NCI-H345 (cell line): ENCODE measurements around the gene ISY1.
"Not testable (repeated sequence)": the region's sequence is repeated elsewhere in the genome, so short reads cannot be mapped to it uniquely, and the experiment has no call there.

Experiments used
- DNase-seq: peaks from one replicate; lab custom pipeline; 2025; lab: John Stamatoyannopoulos, UW

ISY1 gene

GRCh38 chr3:129160891-129161859 is at the start of gene ISY1:
TSS of gene ISY1 (minus strand) at chr3:129161063. CDS start at chr3:129160975, 88 bp downstream.
- peak; percentile 90 for DNase-seq

DNA sequence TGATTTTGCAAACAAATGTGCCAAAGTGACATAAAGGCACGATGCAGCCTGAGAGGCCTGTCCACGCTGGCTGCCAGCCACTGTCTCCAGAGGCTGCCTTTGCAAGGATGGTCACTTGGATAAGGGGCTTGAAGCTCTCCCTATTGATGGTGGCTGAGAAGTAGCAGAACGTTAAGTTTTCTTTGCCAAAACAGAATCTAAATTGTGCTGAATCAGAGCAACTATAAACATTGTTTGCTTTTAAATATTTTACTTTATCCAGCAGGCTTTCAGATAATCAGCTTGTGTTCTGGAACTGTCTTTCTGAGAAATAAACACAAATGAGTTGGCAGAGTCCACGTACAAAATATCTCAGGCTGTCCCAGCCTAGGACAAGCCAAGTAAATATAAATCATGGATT is 46.6 kb upstream of the ISY1 start:
- DNase-seq: no peak

GRCh38 chr3:129205109-129205832 is 44.4 kb upstream of the ISY1 start:
- DNase-seq: no peak

DNA sequence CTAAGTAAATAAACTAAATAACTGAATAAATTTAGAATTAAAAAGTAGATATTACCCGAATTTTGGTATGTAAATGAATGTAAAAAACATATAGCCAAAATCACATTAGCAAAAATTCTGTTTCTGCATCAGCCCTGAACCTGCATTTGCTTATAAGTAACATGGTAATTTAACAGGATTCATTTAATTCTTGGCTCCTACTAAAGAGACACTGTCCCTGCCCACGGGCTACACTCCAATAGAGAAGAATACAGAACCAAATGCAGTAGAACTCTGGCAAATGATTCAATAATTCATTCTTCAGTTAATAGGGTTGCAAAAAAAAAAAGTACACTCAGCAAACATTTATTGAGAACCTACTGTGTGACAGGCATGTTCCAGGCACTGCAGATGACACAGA is 43.6 kb upstream of the ISY1 start:
- DNase-seq: no peak

GRCh38 chr3:129199366-129199765 is 38.5 kb upstream of the ISY1 start:
- no peak for DNase-seq

DNA sequence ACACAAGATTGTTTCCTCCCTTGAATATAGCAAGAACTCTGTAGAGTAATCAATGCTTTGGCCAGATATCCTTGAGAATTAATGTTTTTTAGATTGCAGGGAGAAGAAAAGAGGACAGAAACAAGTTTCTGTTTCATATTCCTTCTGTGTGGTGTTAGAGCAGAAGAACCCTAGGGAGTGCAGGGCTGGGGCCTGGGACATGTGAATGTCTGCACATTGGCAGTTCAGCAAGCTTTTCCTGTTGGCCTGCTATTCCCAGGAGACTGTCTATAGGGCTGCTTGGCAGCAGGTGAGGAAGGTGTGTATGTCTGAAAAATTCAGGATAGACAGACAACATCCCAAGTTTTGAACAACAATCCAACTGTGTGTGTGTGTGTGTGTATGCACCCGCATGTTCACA is 36.5 kb upstream of the ISY1 start:
- no peak for DNase-seq

DNA sequence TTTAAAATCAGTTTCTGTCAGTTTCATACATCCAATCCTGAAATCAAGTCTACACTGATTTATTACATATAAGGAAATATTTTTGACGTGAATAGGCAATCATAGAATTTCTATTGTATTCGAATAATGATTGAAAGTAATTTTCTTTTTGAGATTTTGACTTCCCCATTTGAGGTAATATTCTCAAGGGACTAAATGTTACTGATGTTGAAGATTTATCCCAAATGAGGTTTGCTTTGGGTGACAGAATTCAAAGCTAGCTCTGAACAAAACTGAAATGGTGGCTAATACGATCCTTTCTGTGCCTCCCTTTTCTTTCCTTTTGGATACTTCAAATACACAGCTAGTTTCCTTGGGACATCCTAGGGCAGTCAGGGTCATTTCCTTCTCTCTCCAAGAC is 35.7 kb upstream of the ISY1 start:
- no peak for DNase-seq

- no peak for DNase-seq
These were observed 34.9 kb upstream of the ISY1 start for GRCh38 chr3:129195731-129196256.

GRCh38 chr3:129189793-129190192 is 28.9 kb upstream of the ISY1 start:
- not testable (repeated sequence) for DNase-seq

DNA sequence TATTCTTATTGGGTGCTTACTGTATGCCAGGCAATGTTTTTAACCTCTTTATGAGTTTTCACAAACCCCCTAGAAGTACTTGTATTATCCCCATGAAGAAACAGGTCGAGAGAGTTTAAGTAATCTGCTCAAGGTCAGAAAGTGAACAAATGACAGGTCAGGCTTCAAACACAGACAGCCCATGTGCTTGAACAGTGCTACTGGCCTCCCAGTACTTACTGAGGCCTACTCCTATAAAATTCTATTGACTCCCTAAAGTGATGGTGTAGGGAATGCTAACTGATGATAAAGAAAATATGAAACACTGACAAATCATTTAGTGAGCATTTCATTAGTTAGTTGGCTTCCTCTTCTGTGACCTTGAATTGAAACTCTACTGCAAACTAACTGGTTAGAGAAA is 27.0 kb upstream of the ISY1 start:
- DNase-seq: no peak

DNA sequence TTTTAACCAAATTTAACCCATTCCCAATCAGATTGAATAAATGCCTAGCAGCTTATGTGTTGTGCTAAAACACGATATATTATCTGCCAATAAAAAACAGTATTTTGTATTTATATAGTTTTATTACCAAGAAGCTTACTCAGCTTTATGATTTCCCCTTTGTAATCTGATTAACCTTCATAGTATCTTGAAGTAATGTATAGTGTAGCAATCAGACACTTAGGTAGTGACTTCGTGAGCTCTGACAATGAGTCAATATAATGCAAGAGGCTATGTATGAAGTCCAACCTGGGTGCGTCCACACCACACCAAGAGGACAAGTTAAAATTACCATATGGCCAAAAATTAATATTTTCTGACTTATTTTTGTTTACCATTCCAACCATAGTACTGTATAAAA is 24.9 kb upstream of the ISY1 start:
- DNase-seq: no peak

GRCh38 chr3:129184784-129185542 is 24.1 kb upstream of the ISY1 start:
- DNase-seq: not testable (repeated sequence)

DNA sequence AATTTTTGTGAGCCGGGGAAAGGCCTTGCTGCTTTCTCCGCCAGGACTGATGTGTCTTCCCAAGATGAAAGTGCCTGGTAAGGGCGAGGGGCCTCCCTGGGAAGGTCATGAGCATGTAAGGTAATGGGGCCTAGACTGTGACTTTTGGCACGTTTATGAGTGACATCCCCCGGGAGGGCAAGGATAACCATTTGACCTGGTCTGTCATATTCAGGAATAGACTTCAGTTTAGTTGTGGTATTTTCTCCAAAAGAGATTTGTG is 23.5 kb upstream of the ISY1 start:
- DNase-seq: no peak

- DNase-seq: peak; percentile 90
These were observed 22.9 kb upstream of the ISY1 start, which contains the start of gene CNBP for GRCh38 chr3:129183569-129184395. TSS of gene CNBP (minus strand) at chr3:129183896. CDS start at chr3:129171757, 12,139 bp downstream.

- no peak for DNase-seq
These were observed 21.7 kb upstream of the ISY1 start for GRCh38 chr3:129182390-129183185.

DNA sequence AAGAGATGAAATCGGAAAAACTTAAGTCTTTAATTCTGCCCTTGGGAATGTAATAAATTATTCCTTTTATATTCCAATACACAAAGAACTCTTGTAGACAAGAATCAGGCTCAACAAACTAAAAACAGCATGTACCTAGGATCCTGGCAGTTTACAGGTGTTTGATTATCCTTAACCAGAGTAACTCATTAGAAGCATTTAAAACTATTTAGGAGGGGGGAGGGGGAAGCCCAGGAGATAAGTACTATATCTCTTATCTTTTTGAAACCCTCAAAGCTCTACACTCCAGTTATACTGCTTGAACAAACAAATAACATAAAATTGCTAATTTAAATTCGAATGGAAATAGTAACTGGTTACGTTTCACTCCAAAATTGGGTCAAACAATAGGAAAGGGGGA is 21.0 kb upstream of the ISY1 start:
- DNase-seq: no peak

DNA sequence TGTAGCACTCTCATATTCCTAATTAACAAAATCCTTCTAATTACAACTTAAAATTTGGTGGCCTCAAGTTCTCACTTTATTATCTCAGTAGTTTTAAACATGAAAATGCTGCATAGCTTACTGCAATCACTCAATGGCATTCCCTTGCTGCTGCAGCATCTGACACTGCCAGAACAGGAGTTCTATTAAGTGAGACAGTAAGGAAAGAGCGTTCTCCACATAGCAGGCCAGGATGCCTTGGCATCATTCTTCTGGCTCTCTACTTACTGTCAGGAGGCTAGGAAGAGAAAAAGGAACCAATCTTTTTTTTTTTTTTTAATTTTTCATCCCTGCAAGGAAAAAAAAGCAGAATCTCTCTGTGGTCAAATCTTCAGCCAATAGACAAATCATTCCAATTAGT is 19.6 kb upstream of the ISY1 start:
- DNase-seq: no peak

DNA sequence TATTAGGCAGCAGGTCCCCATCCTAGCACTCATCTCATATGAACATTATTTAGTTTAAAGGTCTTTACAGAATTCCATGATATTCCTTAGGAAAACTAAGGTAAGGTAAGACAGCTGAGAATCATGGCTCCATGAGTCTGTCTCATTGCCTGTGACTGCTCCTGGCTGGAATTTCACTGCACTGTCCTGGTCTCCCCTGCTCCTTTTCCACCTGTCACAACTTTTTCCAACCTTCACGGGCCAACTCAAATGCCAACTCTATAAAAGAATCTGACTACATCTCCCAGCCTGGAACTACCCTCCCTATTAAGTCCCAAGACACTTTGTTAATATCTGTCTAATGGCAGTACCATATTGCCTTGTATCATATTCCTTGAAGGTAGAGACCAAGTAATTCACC is 15.2 kb upstream of the ISY1 start:
- DNase-seq: no peak

GRCh38 chr3:129173725-129174124 is 12.9 kb upstream of the ISY1 start:
- no peak for DNase-seq

GRCh38 chr3:129173206-129173605 is 12.3 kb upstream of the ISY1 start:
- DNase-seq: no peak
